PC-3 (cell line): ENCODE measurements around the gene CEP70. TPM values are rescaled to one million over a fixed set of nuclear protein-coding genes. Genes with fewer than 3 reads are reported as not detected.

ENCODE experiments used
- ATAC-seq: fragments of 200-7000 bp; cut with Tn5 transposase; 2 replicates; pipeline ENCODE4 v1.9.1; 2020; ENCODE audit warnings: mild to moderate bottlenecking, moderate library complexity
- BruUV-seq: library from RNA; stranded (reverse); fragments of 400-500 nt; replicated peaks from 2 replicates; lab custom pipeline; 2021; lab: Mats Ljungman, UMichigan
- CTCF ChIA-PET: fragments of 300-600 bp; sonication (Branson Sonifier 250); formaldehyde crosslinking; loops from one replicate; lab custom pipeline; 2022; ENCODE audit warnings: antibody characterized with exemption; lab: Charles Lee
- POLR2A ChIA-PET: fragments of 300-600 bp; sonication (Branson Sonifier 250); formaldehyde crosslinking; loops from one replicate; lab custom pipeline; 2022; ENCODE audit warnings: antibody characterized with exemption; ENCODE audit not compliant: unreplicated experiment; lab: Charles Lee
- DNase-seq: peaks from one replicate; pipeline ENCODE4 v3.0.0-alpha.2; 2015
- H2AFZ ChIP-seq: fragments of 300-600 bp; sonication (generic); 2 replicates; pipeline ENCODE4 v1.6.0; 2016; ENCODE audit warnings: antibody characterized with exemption, low read length
- H3F3A ChIP-seq: fragments of 300-600 bp; sonication (generic); one replicate; pipeline ENCODE4 v1.6.0; 2017; ENCODE audit warnings: antibody characterized with exemption, low read length, control low read depth, mild to moderate bottlenecking; ENCODE audit not compliant: unreplicated experiment
- H3K27ac ChIP-seq: fragments of 300-600 bp; sonication (generic); 2 replicates; pipeline ENCODE4 v1.5.1; 2016; ENCODE audit warnings: mild to moderate bottlenecking, low read length
- H3K27me3 ChIP-seq: fragments of 300-600 bp; sonication (generic); 2 replicates; pipeline ENCODE4 v1.6.1; 2016; ENCODE audit warnings: low read length, mixed read lengths
- H3K36me3 ChIP-seq: fragments of 300-600 bp; sonication (generic); 2 replicates; pipeline ENCODE4 v1.6.1; 2016; ENCODE audit warnings: low read depth, mixed run types, low read length, mixed read lengths
- H3K4me1 ChIP-seq: fragments of 300-600 bp; sonication (generic); 2 replicates; pipeline ENCODE4 v1.5.1; 2016; ENCODE audit warnings: low read length; ENCODE audit not compliant: insufficient read depth
- H3K4me2 ChIP-seq: fragments of 300-600 bp; sonication (generic); 2 replicates; pipeline ENCODE4 v1.6.0; 2016; ENCODE audit warnings: low read length
- H3K4me3 ChIP-seq: fragments of 300-600 bp; sonication (generic); 2 replicates; pipeline ENCODE4 v1.5.1; 2016; ENCODE audit warnings: mild to moderate bottlenecking, low read length, mixed read lengths
- H3K79me2 ChIP-seq: fragments of 300-600 bp; sonication (generic); 2 replicates; pipeline ENCODE4 v1.6.1; 2017; ENCODE audit warnings: low read length, mixed read lengths
- H3K9ac ChIP-seq: fragments of 300-600 bp; sonication (generic); 2 replicates; pipeline ENCODE4 v1.6.0; 2016; ENCODE audit warnings: mild to moderate bottlenecking, low read length
- H3K9me2 ChIP-seq: fragments of 300-600 bp; sonication (generic); replicated peaks from 2 replicates; pipeline ENCODE4 v1.6.1; 2016; ENCODE audit warnings: mixed run types, low read length, mixed read lengths
- H3K9me3 ChIP-seq: fragments of 300-600 bp; sonication (generic); 2 replicates; pipeline ENCODE4 v1.6.1; 2016; ENCODE audit warnings: low read length, mixed read lengths
- H4K20me1 ChIP-seq: fragments of 300-600 bp; sonication (generic); 2 replicates; pipeline ENCODE4 v1.6.1; 2016; ENCODE audit warnings: low read length, mixed read lengths
- CTCF ChIP-seq: fragments of 300-600 bp; sonication (generic); conservative IDR thresholded peaks from 2 replicates; pipeline ENCODE4 v1.5.1; 2017; ENCODE audit warnings: antibody characterized with exemption, low read depth, mild to moderate bottlenecking, low read length
- EZH2 ChIP-seq: fragments of 300-600 bp; sonication (generic); IDR thresholded peaks from one replicate; pipeline ENCODE4 v1.6.1; 2017; ENCODE audit warnings: antibody characterized with exemption, mild to moderate bottlenecking, low read length; ENCODE audit not compliant: unreplicated experiment
- EZH2phosphoT487 ChIP-seq: fragments of 300-600 bp; sonication (generic); IDR thresholded peaks from 2 replicates; pipeline ENCODE4 v1.6.1; 2018; ENCODE audit warnings: mild to moderate bottlenecking, antibody characterized with exemption, low read length, borderline replicate concordance
- intact Hi-C: fragments of 100-400 bp; cut with micrococcal nuclease; formaldehyde crosslinking; loops from 2 replicates; pipeline ENCODE4 v1.9.0; 2023
- total RNA-seq: library from RNA; depleted of rRNA; stranded (reverse); fragments of >200 nt; gene quantifications from 2 replicates; pipeline ENCODE4 v1.2.3, GENCODE V29; 2014

The CEP70 gene
- total RNA-seq, 1 experiment from 2014 or later: 16.7 TPM

DNA sequence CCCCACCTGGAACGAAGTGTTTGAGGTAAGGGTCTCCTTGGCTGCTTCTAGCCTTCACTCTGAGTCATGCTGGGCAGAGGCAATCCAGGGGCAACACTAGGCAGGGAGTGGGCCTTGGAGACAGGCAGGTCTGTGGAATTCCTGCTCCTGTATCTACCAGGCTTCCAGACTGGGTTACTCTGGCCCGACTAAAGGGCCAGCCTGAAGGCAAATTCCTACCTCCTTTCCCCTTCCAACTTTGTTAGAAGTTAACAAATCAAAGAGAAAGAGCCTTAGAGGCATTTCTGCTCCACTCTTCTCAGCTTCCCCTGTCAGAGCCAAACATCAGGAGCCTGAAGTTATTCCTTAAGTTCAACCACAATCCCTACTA, 129.6 kb downstream of the CEP70 start:
- BruUV-seq: no TSS peak

DNA sequence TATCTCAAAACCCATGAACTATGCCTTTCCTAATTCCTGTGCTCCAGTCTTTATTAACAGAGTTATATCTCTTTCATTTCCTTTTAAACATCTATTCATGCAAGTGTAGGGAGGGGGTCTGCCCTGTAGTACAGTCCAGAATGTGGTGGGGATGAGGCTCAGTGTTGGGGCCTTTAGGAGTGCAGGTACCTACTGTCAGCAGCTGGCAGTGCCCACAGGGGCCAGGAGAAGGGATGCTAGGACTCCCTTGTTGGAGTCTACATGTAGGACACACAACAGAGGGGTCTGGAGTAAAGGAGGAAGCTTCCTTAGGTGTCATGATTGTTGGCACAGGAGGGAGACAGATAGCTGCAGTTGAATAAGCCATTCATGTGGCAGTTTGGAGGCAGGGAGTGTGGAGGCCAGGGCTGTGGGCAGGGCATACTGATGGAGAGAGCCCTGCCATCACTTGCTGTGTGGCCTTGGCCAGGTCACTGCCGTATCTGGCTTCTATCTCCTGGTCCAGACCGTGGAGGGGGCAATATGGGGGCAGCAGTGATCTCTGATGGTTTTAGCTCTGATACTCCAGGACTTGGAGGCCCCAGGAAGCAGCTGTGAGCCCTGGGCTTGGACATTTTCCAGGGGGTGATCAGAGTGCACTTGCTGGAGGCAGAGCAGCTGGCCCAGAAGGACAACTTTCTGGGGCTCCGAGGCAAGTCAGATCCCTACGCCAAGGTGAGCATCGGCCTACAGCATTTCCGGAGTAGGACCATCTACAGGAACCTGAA, 130.2 kb downstream of the CEP70 start:
- Histone ChIP-seq H3K4me3 (no peak overlapping the region), H3K27me3 (no peaks in the 10 kb centered on the region), H3K9me2 (no peaks in the 10 kb centered on the region), H3K9me3 (no peaks in the 10 kb centered on the region), H3K9ac (no peak overlapping the region), H3K4me1 (peaks cover 7% of the 10 kb centered on the region), H2AFZ (no peak overlapping the region), H4K20me1 (no peaks in the 10 kb centered on the region), H3K79me2 (no peaks in the 10 kb centered on the region), H3K4me2 (no peak overlapping the region), H3F3A (no peaks in the 10 kb centered on the region), H3K36me3 (no peaks in the 10 kb centered on the region), H3K27ac (no peak overlapping the region)
- no TSS peak for BruUV-seq
- ATAC-seq (no peak), DNase-seq (no peak)
- intact Hi-C loops: loop anchor here (2.0 to 10.0 kb wide), 4 partner anchors 31 to 458 kb away; partner anchors contain the start of gene CEP70
- ChIA-PET CTCF (no interaction called here), POLR2A (no interaction called here)
- TF ChIP-seq EZH2 (no peak), CTCF (no peak), EZH2phosphoT487 (no peak)

More for the DNA sequence above, 129.6 kb downstream of the CEP70 start:
- Histone ChIP-seq H4K20me1 (no peaks in the 10 kb centered on the region), H3K9me2 (no peaks in the 10 kb centered on the region), H3K4me3 (no peak overlapping the region), H3K36me3 (no peaks in the 10 kb centered on the region), H3K9ac (no peak overlapping the region), H2AFZ (no peak overlapping the region), H3K79me2 (no peaks in the 10 kb centered on the region), H3F3A (no peaks in the 10 kb centered on the region), H3K27me3 (no peaks in the 10 kb centered on the region), H3K27ac (no peak overlapping the region), H3K4me2 (no peak overlapping the region), H3K9me3 (no peaks in the 10 kb centered on the region), H3K4me1 (peaks cover 13% of the 10 kb centered on the region)
- TF ChIP-seq EZH2 (no peak), EZH2phosphoT487 (no peak), CTCF (no peak)
- CTCF ChIA-PET: no interaction called here
- ATAC-seq: no peak
- POLR2A ChIA-PET: no interaction called here
- DNase-seq: no peak
- intact Hi-C loops: loop anchor here (5.0 to 10.0 kb wide), 3 partner anchors 128 to 458 kb away; partner anchors contain the start of gene CEP70

GRCh38 chr3:138461896-138462295, 132.2 kb downstream of the CEP70 start:
- Histone ChIP-seq H3K9ac (no peak overlapping the region), H3K4me2 (no peak overlapping the region), H3K9me2 (no peaks in the 10 kb centered on the region), H3K36me3 (no peaks in the 10 kb centered on the region), H3K27me3 (no peaks in the 10 kb centered on the region), H3K79me2 (no peaks in the 10 kb centered on the region), H3F3A (no peaks in the 10 kb centered on the region), H3K27ac (no peak overlapping the region), H3K4me3 (no peak overlapping the region), H4K20me1 (no peaks in the 10 kb centered on the region), H3K4me1 (no peaks in the 10 kb centered on the region), H3K9me3 (no peaks in the 10 kb centered on the region), H2AFZ (no peak overlapping the region)
- CTCF ChIA-PET: no interaction called here
- intact Hi-C loops: loop anchor here (2.0 to 10.0 kb wide), 4 partner anchors 33 to 460 kb away; partner anchors contain the start of gene CEP70
- POLR2A ChIA-PET: no interaction called here
- ATAC-seq (no peak), DNase-seq (no peak)
- BruUV-seq: no TSS peak
- TF ChIP-seq EZH2phosphoT487 (no peak), CTCF (no peak), EZH2 (no peak)
